GM18508 (cell line): ENCODE measurements around the gene SNTB2.
"Not testable (repeated sequence)": the region's sequence is repeated elsewhere in the genome, so short reads cannot be mapped to it uniquely, and the experiment has no call there.

Experiments used
- ATAC-seq: cut with Tn5 transposase; IDR thresholded peaks from one replicate; pipeline ENCODE4 v1.9.1; 2021; ENCODE audit warnings: moderate number of reproducible peaks; ENCODE audit not compliant: insufficient read depth, unreplicated experiment

SNTB2 gene

GRCh38 chr16:69276148-69277115 lies 89.5 kb downstream of the SNTB2 start:
- ATAC-seq: no peak

- no peak for ATAC-seq
Observed at GRCh38 chr16:69277413-69277812, 90.4 kb downstream of the SNTB2 start.

GRCh38 chr16:69283851-69284250 lies 96.9 kb downstream of the SNTB2 start:
- no peak for ATAC-seq

- no peak for ATAC-seq
Observed at GRCh38 chr16:69285240-69285639, 98.3 kb downstream of the SNTB2 start.

GRCh38 chr16:69286941-69287713 lies 100.2 kb downstream of the SNTB2 start:
- ATAC-seq: no peak

- not testable (repeated sequence) for ATAC-seq
Observed at GRCh38 chr16:69291657-69292056, 104.7 kb downstream of the SNTB2 start.

- ATAC-seq: no peak
Observed at GRCh38 chr16:69293401-69293800, 106.4 kb downstream of the SNTB2 start.

GRCh38 chr16:69294051-69294450 lies 107.1 kb downstream of the SNTB2 start:
- ATAC-seq: no peak

- ATAC-seq: not testable (repeated sequence)
Observed at GRCh38 chr16:69296771-69297170, 109.8 kb downstream of the SNTB2 start.

GRCh38 chr16:69298261-69298660 lies 111.3 kb downstream of the SNTB2 start:
- ATAC-seq: no peak

- no peak for ATAC-seq
Observed at GRCh38 chr16:69301187-69301586, 114.2 kb downstream of the SNTB2 start.

- no peak for ATAC-seq
Observed at GRCh38 chr16:69301861-69302260, 114.9 kb downstream of the SNTB2 start.

- ATAC-seq: no peak
Observed at GRCh38 chr16:69302301-69302700, 115.3 kb downstream of the SNTB2 start.

- no peak for ATAC-seq
Observed at GRCh38 chr16:69306031-69306430, 119.1 kb downstream of the SNTB2 start.

GRCh38 chr16:69307091-69307490 lies 120.1 kb downstream of the SNTB2 start:
- ATAC-seq: no peak

- no peak for ATAC-seq
Observed at GRCh38 chr16:69307856-69308255, 120.9 kb downstream of the SNTB2 start.

- ATAC-seq: no peak
Observed at GRCh38 chr16:69309316-69309715, 122.4 kb downstream of the SNTB2 start.

- ATAC-seq: peak; percentile 68
Observed at GRCh38 chr16:69310653-69311532, 123.9 kb downstream of the SNTB2 start, which contains the start of gene VPS4A. VPS4A (plus strand) TSS chr16:69311350; CDS start chr16:69311512, 162 bp downstream.

GRCh38 chr16:69311533-69312387 lies 124.8 kb downstream of the SNTB2 start:
- peak; percentile 27 for ATAC-seq
